Measurements from ENCODE around the gene NEURL4. TPM values are rescaled to one million over a fixed set of nuclear protein-coding genes. Genes with fewer than 3 reads are reported as not detected.

The NEURL4 gene
- total and polyA plus RNA-seq, 4 donors: 0.76 to 14.2 (median 7.3) TPM

GRCh38 chr17:7355053-7355452 is 25.9 kb upstream of the NEURL4 start, which contains the start of gene TMEM95 (continued):
- no peak for TF ChIP-seq MAX (IDR thresholded peaks at IDR 0.05)

GRCh38 chr17:7354262-7354843 is 25.2 kb upstream of the NEURL4 start:
- H3K4me1 ChIP-seq (ENCODE audit: control insufficient read depth in 4 of 4, insufficient read depth in 4 of 4, low read length in 3 of 4): peaks cover 4 to 32% (median 15%) of the 10 kb centered on the region in 4 donors
- H3K27ac ChIP-seq (ENCODE audit: low read depth in 1 of 2, low read length in 2 of 2): no peak overlapping the region
- WGBS: 88% methylated on average over 9 of the region's 9 CpGs
- DNase-seq (ENCODE audit: low spot score): no peak
- TF ChIP-seq YY1 (IDR thresholded peaks at IDR 0.05): no peak
- H3K4me3 ChIP-seq (ENCODE audit: low read depth in 1 of 3, low read length in 3 of 3): no peak overlapping the region
- no peaks in the 10 kb centered on the region for H3K36me3 ChIP-seq (ENCODE audit: control insufficient read depth in 4 of 4, insufficient read depth in 3 of 4, low read depth in 1 of 4, low read length in 3 of 4)
- H3K27me3 ChIP-seq (ENCODE audit: control insufficient read depth in 4 of 4, insufficient read depth in 4 of 4, low read length in 3 of 4): no peaks in the 10 kb centered on the region
- no peak overlapping the region for H3K9ac ChIP-seq (ENCODE audit: low read depth in 1 of 2, low read length in 2 of 2)
- H3K9me3 ChIP-seq (ENCODE audit: control insufficient read depth in 4 of 4, low read length in 3 of 4): no peaks in the 10 kb centered on the region

GRCh38 chr17:7352910-7353635 is 23.9 kb upstream of the NEURL4 start:
- H3K27me3 ChIP-seq (ENCODE audit: control insufficient read depth in 4 of 4, insufficient read depth in 4 of 4, low read length in 3 of 4): no peaks in the 10 kb centered on the region
- no peak for DNase-seq (ENCODE audit: low spot score)
- H3K9me3 ChIP-seq (ENCODE audit: control insufficient read depth in 4 of 4, low read length in 3 of 4): no peaks in the 10 kb centered on the region
- H3K4me1 ChIP-seq (ENCODE audit: control insufficient read depth in 4 of 4, insufficient read depth in 4 of 4, low read length in 3 of 4): peaks cover 5 to 32% (median 16%) of the 10 kb centered on the region in 4 donors
- H3K4me3 ChIP-seq (ENCODE audit: low read depth in 1 of 3, low read length in 3 of 3): no peak overlapping the region
- TF ChIP-seq CTCF (IDR thresholded peaks at IDR 0.05; ENCODE audit: low read depth, low read length, missing input control) (no peak), SP1 (IDR thresholded peaks at IDR 0.05) (no peak), FOXA2 (IDR thresholded peaks at IDR 0.05) (no peak), TAF1 (conservative IDR thresholded peaks at IDR 0.05) (no peak), ZBTB33 (IDR thresholded peaks at IDR 0.05) (no peak), MAX (IDR thresholded peaks at IDR 0.05) (no peak), REST (IDR thresholded peaks at IDR 0.05) (no peak), GABPA (IDR thresholded peaks at IDR 0.05 in 1 of 2, conservative IDR thresholded peaks at IDR 0.05 in 1 of 2) (no peak), YY1 (IDR thresholded peaks at IDR 0.05) (no peak), NR2F2 (IDR thresholded peaks at IDR 0.05) (no peak), RAD21 (IDR thresholded peaks at IDR 0.05) (no peak), HNF4G (IDR thresholded peaks at IDR 0.05) (no peak), FOXA1 (IDR thresholded peaks at IDR 0.05) (no peak), ATF3 (IDR thresholded peaks at IDR 0.05) (no peak)
- H3K36me3 ChIP-seq (ENCODE audit: control insufficient read depth in 4 of 4, insufficient read depth in 3 of 4, low read depth in 1 of 4, low read length in 3 of 4): no peaks in the 10 kb centered on the region
- peak overlapping the region in 1 of 2 donors; percentile 48 for H3K9ac ChIP-seq (ENCODE audit: low read depth in 1 of 2, low read length in 2 of 2)
- WGBS: 95% methylated on average over 37 of the region's 37 CpGs
- H3K27ac ChIP-seq (ENCODE audit: low read depth in 1 of 2, low read length in 2 of 2): no peak overlapping the region

Measured in liver (tissue), 9 donors.